ENCODE measurements around the gene DIP2A.
"Not testable (repeated sequence)": the region's sequence is repeated elsewhere in the genome, so short reads cannot be mapped to it uniquely, and the experiment has no call there.

The DIP2A gene

GRCh38 chr21:46431884-46432488 is 26.7 kb upstream of the DIP2A start:
- Histone ChIP-seq H3K36me3 (peaks cover 94% of the 10 kb centered on the region), H3K9me3 (ENCODE audit: severe bottlenecking) (no peaks in the 10 kb centered on the region), H3K27me3 (ENCODE audit: insufficient read depth, low read depth, severe bottlenecking) (no peaks in the 10 kb centered on the region), H3K4me3 (ENCODE audit: low read depth, low read length) (no peak overlapping the region), H3K27ac (no peak overlapping the region)
- no peak for TF ChIP-seq CTCF (IDR thresholded peaks at IDR 0.05; ENCODE audit: low read depth, low read length)
- DNase-seq, result no peak

GRCh38 chr21:46433116-46433515 is 25.6 kb upstream of the DIP2A start:
- DNase-seq; H3K27me3 ChIP-seq (ENCODE audit: insufficient read depth, low read depth, severe bottlenecking); H3K4me3 ChIP-seq (ENCODE audit: low read depth, low read length); H3K9me3 ChIP-seq (ENCODE audit: severe bottlenecking); H3K27ac ChIP-seq: not testable (repeated sequence)
- H3K36me3 ChIP-seq, result peaks cover 94% of the 10 kb centered on the region

GRCh38 chr21:46434322-46434958 is 24.3 kb upstream of the DIP2A start:
- no peak overlapping the region for H3K4me3 ChIP-seq (ENCODE audit: low read depth, low read length)
- DNase-seq, result no peak
- peaks cover 99% of the 10 kb centered on the region for H3K36me3 ChIP-seq
- no peak overlapping the region for H3K27ac ChIP-seq
- H3K27me3 ChIP-seq (ENCODE audit: insufficient read depth, low read depth, severe bottlenecking), result no peaks in the 10 kb centered on the region
- H3K9me3 ChIP-seq (ENCODE audit: severe bottlenecking), result no peaks in the 10 kb centered on the region
- TF ChIP-seq CTCF (IDR thresholded peaks at IDR 0.05; ENCODE audit: low read depth, low read length), result no peak

GRCh38 chr21:46435786-46436227 is 22.9 kb upstream of the DIP2A start:
- Histone ChIP-seq H3K9me3 (ENCODE audit: severe bottlenecking) (no peaks in the 10 kb centered on the region), H3K27me3 (ENCODE audit: insufficient read depth, low read depth, severe bottlenecking) (no peaks in the 10 kb centered on the region), H3K4me3 (ENCODE audit: low read depth, low read length) (no peak overlapping the region), H3K27ac (no peak overlapping the region), H3K36me3 (peaks cover 99% of the 10 kb centered on the region)
- no peak for DNase-seq
- TF ChIP-seq CTCF (IDR thresholded peaks at IDR 0.05; ENCODE audit: low read depth, low read length), result no peak

GRCh38 chr21:46436621-46437020 is 22.1 kb upstream of the DIP2A start:
- H3K27me3 ChIP-seq (ENCODE audit: insufficient read depth, low read depth, severe bottlenecking), result no peaks in the 10 kb centered on the region
- H3K27ac ChIP-seq, result no peak overlapping the region
- no peak overlapping the region for H3K4me3 ChIP-seq (ENCODE audit: low read depth, low read length)
- no peak for DNase-seq
- peaks cover 99% of the 10 kb centered on the region for H3K36me3 ChIP-seq
- TF ChIP-seq CTCF (IDR thresholded peaks at IDR 0.05; ENCODE audit: low read depth, low read length), result no peak
- H3K9me3 ChIP-seq (ENCODE audit: severe bottlenecking), result no peaks in the 10 kb centered on the region

- TF ChIP-seq CTCF (IDR thresholded peaks at IDR 0.05; ENCODE audit: low read depth, low read length), result no peak
- DNase-seq, result no peak
- Histone ChIP-seq H3K27ac (no peak overlapping the region), H3K4me3 (ENCODE audit: low read depth, low read length) (no peak overlapping the region), H3K36me3 (peaks cover 99% of the 10 kb centered on the region), H3K9me3 (ENCODE audit: severe bottlenecking) (no peaks in the 10 kb centered on the region), H3K27me3 (ENCODE audit: insufficient read depth, low read depth, severe bottlenecking) (no peaks in the 10 kb centered on the region)
Measured at GRCh38 chr21:46437096-46437498, 21.6 kb upstream of the DIP2A start.

All from WERI-Rb-1 (cell line).